SK-N-SH treated with all-trans-retinoic acid at 6 μM for 48 hours (cell line): ENCODE data around the gene GRB2.

Source experiments
- ARNTL ChIP-seq: fragments of 450-650 bp; formaldehyde crosslinking; IDR thresholded peaks from 2 replicates; pipeline ENCODE4 v1.5.0; 2020; ENCODE audit warnings: low read depth, mild to moderate bottlenecking, moderate library complexity, borderline replicate concordance
- CSDC2 ChIP-seq: fragments of 250-450 bp; sonication (Bioruptor Pico); IDR thresholded peaks from 2 replicates; pipeline ENCODE4 v1.5.0; 2020; ENCODE audit warnings: mild to moderate bottlenecking, moderate library complexity
- ESRRG ChIP-seq: fragments of 250-450 bp; sonication (Bioruptor Pico); IDR thresholded peaks from 2 replicates; pipeline ENCODE4 v1.6.1; 2021; ENCODE audit warnings: mild to moderate bottlenecking
- GLIS3 ChIP-seq: fragments of 250-450 bp; sonication (Bioruptor Pico); IDR thresholded peaks from 2 replicates; pipeline ENCODE4 v1.5.0; 2020; ENCODE audit warnings: mild to moderate bottlenecking, moderate library complexity
- RARB ChIP-seq: fragments of 250-450 bp; sonication (Bioruptor Pico); IDR thresholded peaks from 2 replicates; pipeline ENCODE4 v1.8.0; 2021; ENCODE audit warnings: mild to moderate bottlenecking, moderate library complexity
- TCF4 ChIP-seq: fragments of 250-450 bp; sonication (Bioruptor Pico); IDR thresholded peaks from 2 replicates; pipeline ENCODE4 v1.8.0; 2021; ENCODE audit warnings: mild to moderate bottlenecking, moderate library complexity, borderline replicate concordance
- TOX ChIP-seq: fragments of 250-450 bp; sonication (Bioruptor Pico); IDR thresholded peaks from 2 replicates; pipeline ENCODE4 v1.8.0; 2021; ENCODE audit warnings: mild to moderate bottlenecking, moderate library complexity, borderline replicate concordance
- ZFP3 ChIP-seq: fragments of 250-450 bp; sonication (Bioruptor Pico); IDR thresholded peaks from 2 replicates; pipeline ENCODE4 v1.5.0; 2020; ENCODE audit warnings: mild to moderate bottlenecking, moderate library complexity
- ZFP30 ChIP-seq: fragments of 450-650 bp; formaldehyde crosslinking; IDR thresholded peaks from 2 replicates; pipeline ENCODE4 v1.5.0; 2022; ENCODE audit warnings: mild to moderate bottlenecking, moderate library complexity
- ZNF70 ChIP-seq: fragments of 450-650 bp; formaldehyde crosslinking; IDR thresholded peaks from 2 replicates; pipeline ENCODE4 v1.5.0; 2020; ENCODE audit warnings: mild to moderate bottlenecking, moderate library complexity
- ZNF8 ChIP-seq: fragments of 450-650 bp; formaldehyde crosslinking; IDR thresholded peaks from 2 replicates; pipeline ENCODE4 v1.5.0; 2020; ENCODE audit warnings: mild to moderate bottlenecking, moderate library complexity
- TF ChIP-seq, protein P1 (sequence below): fragments of 250-450 bp; sonication (Bioruptor Pico); IDR thresholded peaks from 2 replicates; pipeline ENCODE4 v1.8.0; 2020; ENCODE audit warnings: mild to moderate bottlenecking, moderate library complexity, borderline replicate concordance
- TF ChIP-seq, protein P2 (sequence below): fragments of 250-450 bp; sonication (Bioruptor Pico); IDR thresholded peaks from 2 replicates; pipeline ENCODE4 v1.5.1; 2020; ENCODE audit warnings: low read depth, mild to moderate bottlenecking, moderate library complexity

DNA sequence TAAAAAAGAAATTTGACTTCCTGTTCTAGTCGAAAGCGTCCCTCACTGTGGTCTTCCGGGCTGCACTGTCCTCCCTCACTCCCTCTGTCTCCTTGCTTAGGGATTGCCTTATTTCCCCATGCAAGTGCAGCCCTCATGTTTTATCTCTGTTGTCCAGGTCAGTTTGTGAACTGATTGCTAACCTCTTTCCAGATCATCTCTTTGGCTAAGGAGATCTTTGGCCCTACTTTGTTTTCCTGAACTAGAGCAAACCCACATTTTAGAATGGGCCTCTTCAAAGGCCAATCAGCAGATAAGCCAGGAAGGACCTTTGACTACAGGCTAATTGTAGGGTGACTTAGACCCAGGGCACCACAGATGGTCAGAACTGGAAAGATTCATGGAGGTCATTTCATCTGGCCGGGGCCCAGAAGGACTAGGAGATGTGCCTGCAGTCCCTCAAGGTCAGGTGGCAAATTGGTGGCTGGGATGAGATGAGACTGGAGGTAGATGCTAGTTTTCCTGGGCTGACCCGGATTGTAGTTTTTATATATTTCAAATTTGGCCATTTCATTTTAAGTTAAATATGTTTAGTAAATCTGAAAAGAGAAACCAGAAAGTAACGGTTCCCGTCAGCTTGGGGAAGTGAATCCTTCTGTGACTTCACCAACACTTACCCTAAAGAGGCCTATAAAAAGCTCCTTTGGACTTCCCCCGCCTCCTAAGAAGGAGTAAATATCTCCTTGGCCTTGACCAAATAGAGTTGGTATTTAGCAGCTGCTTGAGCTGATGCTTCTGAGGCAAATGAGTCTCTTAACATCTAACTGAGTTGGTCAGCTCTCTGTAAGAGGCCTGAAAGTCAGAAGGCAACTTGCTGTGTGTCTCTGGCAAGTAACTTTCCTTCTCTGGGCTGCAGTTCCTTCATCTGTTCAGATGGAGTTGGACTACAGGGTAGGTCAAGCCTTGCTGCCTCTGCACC lies 110.0 kb downstream of the GRB2 start:
- TF ChIP-seq CSDC2: no peak
- TF ChIP-seq, protein P1, sequence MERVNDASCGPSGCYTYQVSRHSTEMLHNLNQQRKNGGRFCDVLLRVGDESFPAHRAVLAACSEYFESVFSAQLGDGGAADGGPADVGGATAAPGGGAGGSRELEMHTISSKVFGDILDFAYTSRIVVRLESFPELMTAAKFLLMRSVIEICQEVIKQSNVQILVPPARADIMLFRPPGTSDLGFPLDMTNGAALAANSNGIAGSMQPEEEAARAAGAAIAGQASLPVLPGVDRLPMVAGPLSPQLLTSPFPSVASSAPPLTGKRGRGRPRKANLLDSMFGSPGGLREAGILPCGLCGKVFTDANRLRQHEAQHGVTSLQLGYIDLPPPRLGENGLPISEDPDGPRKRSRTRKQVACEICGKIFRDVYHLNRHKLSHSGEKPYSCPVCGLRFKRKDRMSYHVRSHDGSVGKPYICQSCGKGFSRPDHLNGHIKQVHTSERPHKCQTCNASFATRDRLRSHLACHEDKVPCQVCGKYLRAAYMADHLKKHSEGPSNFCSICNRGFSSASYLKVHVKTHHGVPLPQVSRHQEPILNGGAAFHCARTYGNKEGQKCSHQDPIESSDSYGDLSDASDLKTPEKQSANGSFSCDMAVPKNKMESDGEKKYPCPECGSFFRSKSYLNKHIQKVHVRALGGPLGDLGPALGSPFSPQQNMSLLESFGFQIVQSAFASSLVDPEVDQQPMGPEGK (CRISPR knock-in tag): no peak
- TF ChIP-seq ARNTL (CRISPR knock-in tag): no peak
- TF ChIP-seq ZFP30 (CRISPR knock-in tag): no peak
- TF ChIP-seq RARB (CRISPR knock-in tag): no peak
- TF ChIP-seq ESRRG (CRISPR knock-in tag): no peak
- no peak for TF ChIP-seq ZNF70 (CRISPR knock-in tag)
- TF ChIP-seq ZFP3 (CRISPR knock-in tag): no peak
- no peak for TF ChIP-seq TOX (CRISPR knock-in tag)
- TF ChIP-seq, protein P2, sequence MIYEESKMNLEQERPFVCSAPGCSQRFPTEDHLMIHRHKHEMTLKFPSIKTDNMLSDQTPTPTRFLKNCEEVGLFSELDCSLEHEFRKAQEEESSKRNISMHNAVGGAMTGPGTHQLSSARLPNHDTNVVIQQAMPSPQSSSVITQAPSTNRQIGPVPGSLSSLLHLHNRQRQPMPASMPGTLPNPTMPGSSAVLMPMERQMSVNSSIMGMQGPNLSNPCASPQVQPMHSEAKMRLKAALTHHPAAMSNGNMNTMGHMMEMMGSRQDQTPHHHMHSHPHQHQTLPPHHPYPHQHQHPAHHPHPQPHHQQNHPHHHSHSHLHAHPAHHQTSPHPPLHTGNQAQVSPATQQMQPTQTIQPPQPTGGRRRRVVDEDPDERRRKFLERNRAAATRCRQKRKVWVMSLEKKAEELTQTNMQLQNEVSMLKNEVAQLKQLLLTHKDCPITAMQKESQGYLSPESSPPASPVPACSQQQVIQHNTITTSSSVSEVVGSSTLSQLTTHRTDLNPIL: no peak
- TF ChIP-seq ZNF8 (CRISPR knock-in tag): no peak
- no peak for TF ChIP-seq GLIS3 (CRISPR knock-in tag)
- TF ChIP-seq TCF4 (CRISPR knock-in tag): no peak
